HUES48 (cell line): ENCODE data around the gene CAVIN4.

Experiments
- H3K27ac ChIP-seq: one replicate; pipeline ENCODE4 v1.7.0; 2013; ENCODE audit warnings: low read depth, low read length, inconsistent platforms
- H3K27me3 ChIP-seq: 2 replicates; pipeline ENCODE4 v1.6.1; 2013; ENCODE audit warnings: mild to moderate bottlenecking, low read length; ENCODE audit not compliant: control insufficient read depth, insufficient read depth
- H3K36me3 ChIP-seq: 2 replicates; pipeline ENCODE4 v1.6.1; 2013; ENCODE audit warnings: low read length; ENCODE audit not compliant: control insufficient read depth, insufficient read depth
- H3K4me1 ChIP-seq: 2 replicates; pipeline ENCODE4 v1.6.1; 2013; ENCODE audit warnings: mild to moderate bottlenecking, low read length; ENCODE audit not compliant: control insufficient read depth, insufficient read depth
- H3K4me3 ChIP-seq: 2 replicates; pipeline ENCODE4 v1.5.1; 2013; ENCODE audit warnings: mild to moderate bottlenecking, low read depth, low read length
- H3K9ac ChIP-seq: 2 replicates; pipeline ENCODE4 v1.6.1; 2013; ENCODE audit warnings: mild to moderate bottlenecking, low read depth, low read length, moderate library complexity
- H3K9me3 ChIP-seq: 2 replicates; pipeline ENCODE4 v1.6.1; 2013; ENCODE audit warnings: low read length; ENCODE audit not compliant: control insufficient read depth, insufficient read depth

CAVIN4 gene, protein sequence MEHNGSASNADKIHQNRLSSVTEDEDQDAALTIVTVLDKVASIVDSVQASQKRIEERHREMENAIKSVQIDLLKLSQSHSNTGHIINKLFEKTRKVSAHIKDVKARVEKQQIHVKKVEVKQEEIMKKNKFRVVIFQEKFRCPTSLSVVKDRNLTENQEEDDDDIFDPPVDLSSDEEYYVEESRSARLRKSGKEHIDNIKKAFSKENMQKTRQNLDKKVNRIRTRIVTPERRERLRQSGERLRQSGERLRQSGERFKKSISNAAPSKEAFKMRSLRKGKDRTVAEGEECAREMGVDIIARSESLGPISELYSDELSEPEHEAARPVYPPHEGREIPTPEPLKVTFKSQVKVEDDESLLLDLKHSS

GRCh38 chr9:100577776-100578448 lies at the start of gene CAVIN4:
Gene CAVIN4 (plus strand): TSS chr9:100578079. CDS start chr9:100578144, 65 bp downstream.
- no peak within 1 kb of the TSS for H3K4me3 ChIP-seq
- H3K27ac ChIP-seq = no peak within 1 kb of the TSS
- H3K36me3 ChIP-seq = peaks cover 92% of the 10 kb centered on the region
- H3K27me3 ChIP-seq = no peaks in the 10 kb centered on the region
- no peaks in the 10 kb centered on the region for H3K9me3 ChIP-seq
- no peak within 1 kb of the TSS for H3K9ac ChIP-seq
- no peaks in the 10 kb centered on the region for H3K4me1 ChIP-seq

DNA sequence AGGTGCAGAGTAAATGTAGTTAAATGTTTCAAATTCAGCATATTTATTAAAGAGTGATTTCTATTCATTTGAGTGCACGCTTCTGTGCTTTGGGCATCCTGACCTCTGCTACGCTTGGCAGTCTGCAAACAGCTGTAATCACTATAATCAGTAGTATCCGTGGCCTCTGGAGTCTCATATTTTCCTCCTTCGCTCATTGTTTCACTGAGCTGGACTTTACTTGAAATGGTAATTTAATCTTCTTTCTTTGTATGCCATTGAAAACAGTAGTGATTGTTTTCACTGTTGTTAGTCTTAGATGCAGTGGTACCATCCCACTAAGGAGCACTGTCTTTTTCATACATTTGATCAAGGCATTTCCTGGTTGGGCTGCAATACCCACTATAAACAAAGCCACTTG lies 43.5 kb upstream of the CAVIN4 start:
- Histone ChIP-seq H3K27ac (no peak overlapping the region), H3K27me3 (no peaks in the 10 kb centered on the region), H3K9me3 (no peaks in the 10 kb centered on the region), H3K4me1 (no peaks in the 10 kb centered on the region), H3K4me3 (no peak overlapping the region), H3K9ac (no peak overlapping the region), H3K36me3 (peaks cover 34% of the 10 kb centered on the region)

DNA sequence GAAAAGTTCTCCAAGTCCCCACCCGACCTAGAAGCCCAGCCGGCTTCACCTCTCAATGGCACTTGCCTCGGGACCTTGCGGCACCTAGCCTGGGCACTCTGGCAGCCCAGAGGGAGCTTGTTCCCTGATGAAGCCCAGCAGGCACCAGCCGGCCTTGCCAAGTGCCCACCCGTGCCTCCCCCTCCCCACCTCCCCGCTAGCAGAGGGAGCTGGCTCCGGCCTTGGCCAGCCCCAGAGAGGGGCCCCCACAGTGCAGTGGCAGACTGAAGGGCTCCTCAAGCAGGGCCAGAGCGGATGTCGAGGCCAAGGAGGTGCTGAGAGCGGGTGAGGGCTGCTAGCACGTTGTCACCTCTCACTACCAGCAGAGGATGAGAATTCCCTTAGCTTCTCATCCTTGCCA lies 37.6 kb upstream of the CAVIN4 start:
- no peaks in the 10 kb centered on the region for H3K27me3 ChIP-seq
- H3K27ac ChIP-seq = no peak overlapping the region
- H3K36me3 ChIP-seq = peaks cover 76% of the 10 kb centered on the region
- H3K4me3 ChIP-seq = no peak overlapping the region
- H3K4me1 ChIP-seq = no peaks in the 10 kb centered on the region
- H3K9ac ChIP-seq = no peak overlapping the region
- peaks cover 12% of the 10 kb centered on the region for H3K9me3 ChIP-seq

GRCh38 chr9:100549048-100549447 lies 28.8 kb upstream of the CAVIN4 start:
- Histone ChIP-seq H3K4me1 (no peaks in the 10 kb centered on the region), H3K27ac (no peak overlapping the region), H3K36me3 (peaks cover 87% of the 10 kb centered on the region), H3K9me3 (peaks cover 11% of the 10 kb centered on the region), H3K27me3 (no peaks in the 10 kb centered on the region), H3K4me3 (no peak overlapping the region), H3K9ac (no peak overlapping the region)

GRCh38 chr9:100554935-100555401 lies 22.9 kb upstream of the CAVIN4 start:
- Histone ChIP-seq H3K4me1 (no peaks in the 10 kb centered on the region), H3K36me3 (peaks cover 71% of the 10 kb centered on the region), H3K27ac (no peak overlapping the region), H3K9me3 (no peaks in the 10 kb centered on the region), H3K4me3 (no peak overlapping the region), H3K27me3 (no peaks in the 10 kb centered on the region), H3K9ac (no peak overlapping the region)

GRCh38 chr9:100555471-100555870 lies 22.4 kb upstream of the CAVIN4 start:
- no peaks in the 10 kb centered on the region for H3K4me1 ChIP-seq
- no peak overlapping the region for H3K9ac ChIP-seq
- no peaks in the 10 kb centered on the region for H3K9me3 ChIP-seq
- H3K36me3 ChIP-seq = peaks cover 71% of the 10 kb centered on the region
- no peak overlapping the region for H3K27ac ChIP-seq
- H3K27me3 ChIP-seq = no peaks in the 10 kb centered on the region
- H3K4me3 ChIP-seq = no peak overlapping the region

- Histone ChIP-seq H3K4me3 (no peak overlapping the region), H3K9me3 (no peaks in the 10 kb centered on the region), H3K9ac (no peak overlapping the region), H3K27me3 (no peaks in the 10 kb centered on the region), H3K27ac (no peak overlapping the region), H3K36me3 (peaks cover 74% of the 10 kb centered on the region), H3K4me1 (no peaks in the 10 kb centered on the region)
These were observed 20.8 kb upstream of the CAVIN4 start for GRCh38 chr9:100557053-100557452.

GRCh38 chr9:100561256-100561655 lies 16.6 kb upstream of the CAVIN4 start:
- peaks cover 75% of the 10 kb centered on the region for H3K36me3 ChIP-seq
- H3K9ac ChIP-seq = no peak overlapping the region
- H3K9me3 ChIP-seq = no peaks in the 10 kb centered on the region
- no peak overlapping the region for H3K4me3 ChIP-seq
- no peak overlapping the region for H3K27ac ChIP-seq
- no peaks in the 10 kb centered on the region for H3K4me1 ChIP-seq
- H3K27me3 ChIP-seq = no peaks in the 10 kb centered on the region

GRCh38 chr9:100567856-100568255 lies 10.0 kb upstream of the CAVIN4 start:
- Histone ChIP-seq H3K9me3 (no peaks in the 10 kb centered on the region), H3K4me1 (no peaks in the 10 kb centered on the region), H3K27ac (no peak overlapping the region), H3K36me3 (peaks cover 90% of the 10 kb centered on the region), H3K4me3 (no peak overlapping the region), H3K9ac (no peak overlapping the region), H3K27me3 (no peaks in the 10 kb centered on the region)

DNA sequence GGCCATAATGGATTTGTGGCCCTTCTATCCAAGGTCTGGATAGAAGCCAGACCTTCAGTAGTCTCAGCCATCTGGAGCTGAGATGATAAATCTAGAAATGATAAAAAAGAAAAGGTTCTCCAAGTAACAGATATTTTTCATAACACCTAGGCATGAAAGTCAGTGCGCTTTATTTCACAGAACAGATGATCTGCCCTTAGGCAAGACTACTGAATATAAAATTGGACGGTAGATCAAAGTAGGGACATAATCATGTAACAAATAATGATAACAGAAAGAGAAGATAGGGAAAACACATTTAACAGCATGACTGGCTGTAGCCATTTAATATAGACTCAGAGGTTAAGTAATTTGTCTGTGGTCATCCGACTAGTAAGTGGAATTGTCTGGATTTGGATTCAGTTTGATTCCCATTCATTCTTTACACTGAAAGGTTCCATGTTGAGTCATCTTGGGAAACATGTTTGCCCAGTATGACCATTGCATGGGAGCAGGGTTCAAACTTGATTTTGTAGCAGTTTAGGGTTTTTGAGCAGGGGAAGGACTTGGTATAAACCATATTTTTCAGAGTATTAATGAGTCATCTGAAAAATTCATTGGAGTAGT lies 4.1 kb upstream of the CAVIN4 start:
- H3K36me3 ChIP-seq = peaks cover 99% of the 10 kb centered on the region
- H3K9ac ChIP-seq = no peak overlapping the region
- no peak overlapping the region for H3K27ac ChIP-seq

GRCh38 chr9:100575006-100575405 lies 2.9 kb upstream of the CAVIN4 start:
- no peak overlapping the region for H3K9ac ChIP-seq
- H3K4me1 ChIP-seq = no peaks in the 10 kb centered on the region
- H3K27me3 ChIP-seq = no peaks in the 10 kb centered on the region
- H3K27ac ChIP-seq = no peak overlapping the region
- no peak overlapping the region for H3K4me3 ChIP-seq
- H3K36me3 ChIP-seq = peaks cover 97% of the 10 kb centered on the region
- H3K9me3 ChIP-seq = no peaks in the 10 kb centered on the region

More for the DNA sequence above, 4.1 kb upstream of the CAVIN4 start:
- Histone ChIP-seq H3K4me3 (no peak overlapping the region), H3K27me3 (no peaks in the 10 kb centered on the region), H3K9me3 (no peaks in the 10 kb centered on the region), H3K4me1 (no peaks in the 10 kb centered on the region)
